Stimulated activated CD8-positive, alpha-beta memory T cell treated with anti-CD3 and anti-CD28 coated beads, Interleukin-12 subunit alpha, Interleukin-12 subunit beta, amount 100 ng/mL, for 24 hours (primary cell): ENCODE measurements around the gene BIRC3.
A peak's percentile ranks its signal among the peaks of the same experiment; 100 is the strongest.

Experiments used
- DNase-seq: peaks from one replicate; pipeline ENCODE4 v3.0.0-alpha.2; 2020; ENCODE audit errors: extremely low read depth

Gene BIRC3

DNA sequence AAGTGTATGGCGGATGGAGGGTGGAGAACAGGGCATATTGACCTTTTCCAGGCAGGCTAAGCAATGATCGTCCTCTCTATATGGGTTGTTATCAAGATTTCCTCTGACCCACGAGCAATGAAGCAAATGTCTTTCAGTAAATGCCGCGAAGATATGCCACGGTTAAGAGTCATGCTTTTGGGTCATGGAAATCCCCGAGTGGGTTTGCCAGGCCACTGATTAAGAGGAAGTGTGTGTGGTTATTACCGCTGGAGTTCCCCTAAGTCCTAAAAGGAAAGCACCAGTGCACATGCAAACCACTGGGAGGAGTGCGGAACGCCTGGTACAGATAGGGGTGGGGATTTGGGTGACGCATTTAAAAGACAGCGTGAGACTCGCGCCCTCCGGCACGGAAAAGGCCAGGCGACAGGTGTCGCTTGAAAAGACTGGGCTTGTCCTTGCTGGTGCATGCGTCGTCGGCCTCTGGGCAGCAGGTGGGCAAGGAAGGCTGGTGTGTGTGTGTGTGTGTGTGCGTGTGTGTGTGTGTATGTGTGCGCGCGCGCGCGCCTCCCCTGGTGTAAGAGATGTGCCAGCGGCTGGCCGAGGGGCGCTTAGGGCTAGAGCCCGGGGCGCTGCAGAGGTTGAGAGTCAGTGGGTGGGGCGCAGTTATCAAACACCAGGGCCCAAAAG, at the start of gene BIRC3:
BIRC3 (plus strand) TSS at position 386 of the 669 bp plus-strand sequence. CDS start 7,026 bp downstream, outside the sequence.
- peak; percentile 79 for DNase-seq

GRCh38 chr11:102267609-102268008, 49.7 kb upstream of the BIRC3 start:
- no peak for DNase-seq

DNA sequence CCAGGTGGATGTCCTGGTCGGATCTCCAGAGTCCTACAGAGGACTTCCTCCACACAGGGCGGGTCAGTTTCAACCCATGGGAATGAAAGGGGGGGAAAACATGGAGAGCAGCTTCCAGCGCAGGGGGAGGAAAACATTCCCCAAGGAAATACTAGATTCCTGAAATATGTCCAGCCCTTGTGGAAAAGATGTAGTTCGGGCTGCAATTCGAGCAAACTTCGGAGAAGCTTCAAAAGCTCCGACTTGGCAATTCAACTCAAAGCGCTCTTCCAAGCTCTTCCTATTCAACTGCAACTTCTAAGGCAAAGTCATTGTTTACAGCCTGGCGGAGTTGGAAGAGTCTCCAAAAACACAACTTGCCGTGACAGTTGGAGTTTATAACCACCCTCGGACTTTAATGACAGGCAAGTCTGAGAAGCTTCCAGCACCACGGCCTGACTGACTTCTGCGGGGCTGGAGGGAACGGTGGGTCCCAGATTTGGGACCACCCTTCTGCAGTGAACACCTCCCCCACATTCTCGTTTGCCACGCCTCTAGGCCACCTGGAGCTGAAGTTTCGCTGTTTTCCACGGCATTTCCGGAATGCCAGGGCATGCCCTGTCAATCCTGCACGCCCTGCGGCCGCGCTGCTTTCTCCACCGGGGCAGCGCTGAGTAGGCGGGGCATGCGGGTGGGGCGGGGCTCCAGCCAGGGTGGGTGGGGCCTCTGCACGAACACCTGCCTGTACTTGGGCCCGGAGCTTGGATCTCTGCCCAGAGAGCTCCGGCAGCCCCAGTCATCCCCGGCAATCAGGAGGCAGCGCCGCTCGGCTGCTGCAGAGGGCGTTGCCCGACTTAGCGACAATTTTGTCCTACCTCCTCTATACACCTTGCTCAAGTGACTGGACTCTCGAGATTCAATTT, 49.0 kb upstream of the BIRC3 start:
- DNase-seq: peak; percentile 47

DNA sequence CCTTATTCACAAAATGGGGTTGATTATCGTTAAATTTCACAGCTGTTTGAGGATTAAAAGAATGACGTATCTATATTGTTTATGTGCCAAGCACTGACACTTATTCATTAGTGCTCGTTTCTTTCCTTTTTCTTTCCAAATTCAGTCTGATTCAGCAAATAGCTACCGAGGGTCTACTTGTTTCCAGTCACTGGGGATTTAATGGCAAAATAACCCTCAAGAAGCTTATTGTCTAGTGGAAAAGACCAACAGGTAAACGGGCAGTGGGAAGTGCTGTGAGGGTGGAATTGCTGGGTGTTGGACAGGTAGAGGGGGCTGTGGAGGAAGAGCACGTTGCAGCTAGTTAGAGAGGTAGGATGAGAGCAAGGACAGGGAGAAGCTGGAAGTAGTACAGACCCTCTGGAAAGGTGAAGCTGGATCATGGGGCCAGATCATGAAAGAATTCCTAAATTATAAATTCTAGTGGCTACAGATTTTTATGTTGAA, 48.3 kb upstream of the BIRC3 start:
- no peak for DNase-seq

GRCh38 chr11:102269927-102270326, 47.4 kb upstream of the BIRC3 start:
- DNase-seq: no peak

DNA sequence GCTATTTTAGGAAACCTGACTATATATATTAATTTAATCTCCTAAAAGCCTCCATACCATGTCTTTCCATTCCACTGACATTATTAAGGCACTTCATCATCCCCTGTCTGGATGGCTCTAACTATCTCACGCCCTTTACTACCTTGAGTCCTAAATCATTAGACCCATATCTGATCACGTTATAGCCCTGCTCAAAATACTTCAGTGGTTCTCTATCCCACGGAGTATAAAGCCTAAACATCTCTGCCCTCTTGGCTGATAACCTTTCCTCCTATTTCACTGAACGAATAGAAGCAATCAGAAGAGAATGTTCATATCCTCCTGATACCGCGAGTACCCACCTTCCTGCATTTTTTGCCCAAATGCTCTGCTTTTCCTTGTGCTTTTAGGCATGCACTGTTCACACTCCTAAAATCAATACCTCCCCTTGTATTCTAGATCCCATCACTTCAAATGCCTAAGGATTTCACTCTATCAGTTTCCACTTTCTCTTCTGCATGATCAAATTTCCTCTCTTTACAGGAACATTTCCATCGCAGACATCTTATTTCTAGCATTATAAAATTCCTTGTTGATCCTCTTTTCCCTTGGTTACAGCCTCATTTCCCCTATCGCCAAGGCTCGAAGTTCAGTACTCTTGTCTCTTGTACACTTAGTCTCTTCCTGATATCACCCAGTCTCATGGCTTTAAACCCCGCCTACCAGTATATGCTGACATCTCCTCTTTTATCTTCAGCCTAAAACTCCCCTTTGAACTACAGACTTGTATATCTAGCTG, 45.0 kb upstream of the BIRC3 start:
- no peak for DNase-seq

- no peak for DNase-seq
Measured at GRCh38 chr11:102274628-102275027, 42.7 kb upstream of the BIRC3 start.

- no peak for DNase-seq
Measured at GRCh38 chr11:102276362-102276761, 40.9 kb upstream of the BIRC3 start.

GRCh38 chr11:102276783-102277182, 40.5 kb upstream of the BIRC3 start:
- DNase-seq: no peak

GRCh38 chr11:102279641-102280170, 37.6 kb upstream of the BIRC3 start:
- no peak for DNase-seq

GRCh38 chr11:102280245-102280833, 36.9 kb upstream of the BIRC3 start:
- DNase-seq: no peak

DNA sequence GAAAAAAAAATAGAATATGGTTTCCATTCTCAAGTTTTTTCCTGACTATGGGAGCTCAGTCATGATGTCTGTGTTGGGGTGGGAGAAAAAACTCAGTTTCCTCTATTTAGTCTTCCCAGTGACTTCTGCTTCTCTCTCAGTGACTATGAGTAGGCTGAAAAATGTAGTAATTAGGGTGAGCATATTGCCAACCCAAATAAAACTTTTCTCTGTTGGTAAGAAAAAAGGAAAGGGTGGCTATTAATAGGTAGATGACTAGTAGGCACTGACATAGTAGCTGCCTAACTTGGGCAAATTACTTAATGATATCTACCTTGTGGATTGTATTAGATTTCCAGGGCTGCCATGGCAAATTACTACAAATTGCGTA, 34.2 kb upstream of the BIRC3 start:
- no peak for DNase-seq

DNA sequence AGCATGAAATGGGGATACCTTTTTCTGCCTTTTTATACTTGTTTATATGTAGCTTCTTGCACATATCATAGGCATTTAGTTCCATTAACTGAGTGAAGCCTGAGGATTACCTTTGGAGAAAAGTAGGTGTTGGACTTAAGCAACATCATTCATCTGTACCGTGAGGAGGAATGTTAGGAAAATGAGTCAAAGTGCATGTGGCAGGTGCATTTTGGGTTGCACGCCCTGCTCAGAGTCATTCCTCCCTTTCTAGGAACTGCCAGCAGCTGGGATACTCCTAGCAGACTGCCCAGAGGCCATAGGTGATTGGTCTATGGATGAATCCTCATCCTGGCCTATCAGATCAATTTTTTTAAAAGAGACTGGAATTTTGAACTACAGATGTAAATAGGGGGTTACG, 33.3 kb upstream of the BIRC3 start:
- DNase-seq: no peak

GRCh38 chr11:102286292-102286691, 31.0 kb upstream of the BIRC3 start:
- no peak for DNase-seq

DNA sequence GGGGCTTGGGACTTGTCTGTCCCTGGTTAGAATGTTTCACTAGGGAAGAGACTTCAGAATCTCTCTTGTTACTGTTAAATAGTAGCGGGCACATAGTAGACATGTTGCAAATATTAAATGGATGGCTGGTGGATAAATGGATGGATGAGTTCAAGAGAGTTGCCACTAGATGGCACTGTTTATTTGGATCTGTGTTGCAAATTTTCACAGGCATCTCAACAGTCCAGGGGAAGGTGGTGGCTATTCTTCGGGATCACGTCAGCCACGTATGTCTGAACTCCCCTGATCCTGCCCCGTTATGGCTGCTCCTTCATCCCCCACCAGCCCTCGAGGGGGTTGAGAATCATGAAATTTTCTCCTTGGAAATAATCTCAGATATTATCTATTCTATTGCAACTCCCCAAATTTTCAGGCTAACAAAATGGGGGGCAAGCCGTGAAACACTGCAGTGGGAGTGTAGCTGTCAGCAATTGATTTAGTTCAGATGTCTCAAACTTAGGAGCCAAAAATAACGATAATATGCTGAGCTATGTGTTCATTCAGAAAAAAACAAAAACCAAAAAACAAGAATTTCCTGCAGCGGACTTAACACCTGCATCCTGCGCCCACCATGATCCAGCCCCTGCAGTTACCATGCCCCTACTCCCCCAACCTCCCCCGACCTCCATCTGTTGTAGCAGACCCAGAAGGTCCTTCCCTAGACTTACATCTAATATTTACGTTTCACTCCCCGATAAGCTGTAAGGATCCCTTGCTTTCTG, 29.1 kb upstream of the BIRC3 start:
- DNase-seq: no peak

- no peak for DNase-seq
Measured at GRCh38 chr11:102288725-102289083, 28.6 kb upstream of the BIRC3 start.

- DNase-seq: no peak
Measured at GRCh38 chr11:102289592-102289991, 27.7 kb upstream of the BIRC3 start.

DNA sequence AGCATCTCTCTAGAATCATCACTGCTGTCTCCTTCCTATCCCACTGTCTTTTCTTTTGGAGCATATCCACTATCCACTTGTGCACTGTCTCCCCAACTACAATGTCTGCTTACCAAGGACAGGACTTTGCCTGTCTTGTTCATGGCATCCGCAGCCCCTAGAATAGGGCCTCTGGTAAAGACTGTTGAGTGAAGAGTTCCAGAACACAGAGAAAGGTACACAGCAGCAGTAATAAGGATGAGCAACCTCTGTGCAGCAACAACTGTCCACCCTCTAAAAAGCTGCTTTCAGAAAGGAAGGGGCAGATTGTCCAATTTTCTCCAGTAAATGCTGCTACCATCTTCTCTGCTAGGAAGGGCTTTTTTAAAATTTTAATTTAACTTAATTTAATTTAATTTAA, 25.5 kb upstream of the BIRC3 start:
- no peak for DNase-seq

DNA sequence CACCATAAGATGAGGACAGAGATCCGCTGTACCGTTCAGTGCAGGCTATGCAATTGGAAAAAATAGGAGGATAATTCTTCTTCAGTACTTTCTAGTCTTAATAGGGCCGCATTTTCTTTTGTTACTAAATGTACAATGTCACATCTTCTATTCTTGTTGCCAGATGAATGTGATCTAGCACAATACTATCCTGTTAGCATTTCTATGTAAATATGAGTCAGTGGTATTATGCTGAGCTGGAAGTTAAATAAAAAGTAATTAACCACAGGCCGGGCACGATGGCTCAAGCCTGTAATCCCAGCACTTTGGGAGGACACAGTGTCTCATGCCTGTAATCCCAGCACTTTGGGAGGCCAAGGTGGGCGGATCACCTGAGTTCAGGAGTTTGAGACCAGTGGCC, 24.4 kb upstream of the BIRC3 start:
- no peak for DNase-seq

DNA sequence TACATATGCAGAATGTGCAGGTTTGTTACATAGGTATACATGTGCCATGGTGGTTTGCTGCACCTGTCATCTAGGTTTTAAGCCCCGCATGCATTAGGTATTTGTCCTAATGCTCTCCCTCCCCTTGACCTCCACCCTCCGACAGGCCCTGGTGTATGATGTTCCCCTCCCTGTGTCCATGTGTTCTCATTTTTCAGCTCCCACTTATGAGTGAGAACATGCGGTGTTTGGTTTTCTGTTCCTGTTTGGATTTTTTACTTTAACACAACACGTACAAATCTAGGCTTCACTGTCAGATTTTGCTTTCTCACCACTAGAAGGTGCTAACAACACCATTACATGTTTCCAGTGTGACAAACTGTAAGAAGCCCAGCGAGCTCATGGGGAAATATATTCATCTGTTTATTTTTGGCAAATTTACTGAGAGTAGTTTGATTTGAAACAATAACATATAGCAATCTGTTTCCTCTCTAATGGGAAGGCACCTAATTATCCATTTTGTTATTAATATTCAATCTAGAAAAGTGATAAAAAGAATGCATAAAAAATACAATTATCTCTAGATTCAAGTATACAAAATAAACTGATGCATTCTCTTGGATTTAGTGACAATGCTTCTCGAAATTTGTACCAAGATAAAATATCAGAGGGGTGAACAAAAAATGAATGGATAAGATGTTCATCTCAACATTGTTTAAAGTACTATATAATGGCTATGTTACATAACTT, 23.2 kb upstream of the BIRC3 start:
- DNase-seq: no peak
